Posterior cingulate gyrus (tissue), 11 donors: Measurements from ENCODE around the gene PKMYT1.

Source experiments
- DNase-seq, 10 donors: peaks; one replicate each; pipeline versions ENCODE4 v3.0.0 to v3.0.0-alpha.2; 2020 to 2021; ENCODE audit warnings: mixed read lengths in 3 of 10
- intact Hi-C: fragments of 100-400 bp; cut with DNase I; formaldehyde crosslinking; loops from one replicate; pipeline ENCODE4 v1.15.1; 2023

PKMYT1 gene

DNA sequence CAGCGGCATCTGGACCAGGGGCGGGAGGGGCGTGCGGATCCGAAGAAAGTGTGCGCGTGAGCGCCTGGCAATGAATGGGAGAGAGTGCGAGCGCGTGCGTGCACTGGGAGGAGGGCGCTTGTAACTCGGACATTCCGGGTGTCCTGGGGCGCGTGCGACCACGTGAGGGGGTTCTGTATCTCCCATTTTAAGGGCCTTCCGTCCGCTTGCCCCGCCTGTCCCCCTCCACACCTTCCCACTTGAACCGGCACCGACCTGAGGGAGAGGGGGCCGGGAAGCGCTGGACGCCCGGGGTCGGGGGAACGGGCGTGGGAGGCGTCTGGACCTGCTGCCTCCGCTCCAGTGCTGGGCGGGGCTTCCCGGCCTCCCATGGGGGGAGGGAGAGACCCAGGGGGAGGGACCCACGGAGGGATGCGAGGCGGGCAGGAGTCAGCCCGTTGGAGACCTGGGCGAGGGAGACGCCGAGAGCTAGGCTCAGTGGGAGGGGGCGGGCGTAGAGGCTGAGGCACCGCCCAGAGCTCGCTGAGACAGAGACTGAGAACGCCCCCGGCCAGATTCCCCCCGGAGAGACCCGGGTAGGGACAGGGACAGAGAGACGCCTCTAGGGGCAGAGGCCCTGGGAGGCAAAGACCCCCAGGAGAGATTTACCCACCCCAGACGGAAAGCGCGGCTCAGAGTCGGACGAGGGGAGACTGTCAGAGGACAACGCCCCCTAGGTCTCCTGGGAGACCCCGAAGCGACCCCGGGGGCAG, 16.3 kb downstream of the PKMYT1 start, which contains the start of gene KREMEN2:
Gene KREMEN2 (plus strand): TSS at position 553 of the 752 bp plus-strand sequence. CDS start 246 bp downstream, outside the sequence.
- intact Hi-C loops, result no loop called here
- peak in 2 of 10 donors; percentile 82 to 83 for DNase-seq

DNA sequence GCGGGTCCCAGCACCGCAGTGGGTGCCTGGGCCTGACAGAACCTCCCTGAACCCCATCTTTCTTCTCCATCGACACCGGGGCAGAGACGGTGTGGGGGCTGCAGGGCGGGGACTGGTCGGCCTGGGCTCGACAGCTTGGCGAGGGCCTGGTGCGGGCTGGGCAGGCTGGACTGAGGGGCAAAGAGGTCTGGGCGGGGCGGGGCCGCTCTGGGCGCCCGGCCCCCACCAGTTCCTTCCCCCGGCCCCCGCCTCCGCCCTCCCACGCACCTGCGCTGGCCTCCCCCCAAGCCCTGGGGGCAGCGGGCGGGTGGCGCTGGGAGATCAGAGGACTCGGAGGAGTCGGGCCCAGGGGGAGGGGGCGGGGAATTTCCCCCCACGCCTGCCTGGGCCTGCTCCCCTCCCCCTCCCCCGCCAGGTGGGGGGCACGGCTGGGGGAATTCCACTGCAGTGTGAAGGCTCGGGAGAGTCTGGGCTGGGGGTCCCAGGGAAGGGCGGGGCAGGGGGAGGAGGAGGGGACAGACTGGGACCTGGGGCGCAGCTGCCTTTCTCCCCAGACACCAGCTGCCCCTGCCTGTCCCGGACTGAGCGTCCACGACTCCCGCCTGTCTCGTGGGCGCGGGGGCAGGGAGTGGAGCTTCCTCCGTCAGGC, 17.0 kb downstream of the PKMYT1 start:
- DNase-seq, result no peak
- intact Hi-C loops, result no loop called here

DNA sequence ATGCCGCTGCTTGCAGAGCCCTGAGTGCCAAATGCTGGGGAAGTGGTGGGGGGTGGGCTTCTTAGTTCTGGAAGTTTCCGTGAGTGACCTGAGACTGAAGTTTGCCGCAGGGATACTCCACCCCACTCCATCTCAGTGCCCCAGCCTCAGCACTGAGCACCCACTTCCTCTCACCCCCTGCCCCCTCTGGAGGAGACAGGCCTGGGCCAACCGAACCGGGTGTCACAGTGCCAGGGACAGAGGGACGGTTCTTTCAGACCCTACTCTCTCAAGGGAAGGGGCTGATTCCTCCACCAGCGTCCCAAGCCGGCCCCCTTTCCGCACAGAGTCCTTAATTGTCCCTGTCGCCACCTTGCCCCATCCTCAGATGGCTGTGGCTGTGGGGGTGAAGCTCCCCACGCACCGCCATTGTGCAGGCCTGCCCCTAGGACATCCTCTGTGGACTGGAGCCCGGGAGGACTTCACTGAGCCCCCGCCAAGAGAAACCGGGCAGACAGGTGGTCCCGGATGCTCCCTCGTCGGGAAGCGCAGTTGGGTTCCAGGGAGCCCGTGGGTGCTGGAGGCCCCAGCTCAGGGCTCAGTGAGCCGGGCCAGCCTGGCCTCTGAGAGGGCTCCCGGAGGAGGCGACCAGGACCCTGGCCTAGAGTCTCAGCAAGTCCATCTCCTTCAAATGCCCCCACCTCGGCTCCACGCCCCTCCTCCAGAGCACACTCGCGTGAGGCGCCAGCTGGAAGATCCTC, 17.7 kb downstream of the PKMYT1 start:
- intact Hi-C loops, result no loop called here
- DNase-seq, result peak in 2 of 10 donors; percentile 75 to 79

DNA sequence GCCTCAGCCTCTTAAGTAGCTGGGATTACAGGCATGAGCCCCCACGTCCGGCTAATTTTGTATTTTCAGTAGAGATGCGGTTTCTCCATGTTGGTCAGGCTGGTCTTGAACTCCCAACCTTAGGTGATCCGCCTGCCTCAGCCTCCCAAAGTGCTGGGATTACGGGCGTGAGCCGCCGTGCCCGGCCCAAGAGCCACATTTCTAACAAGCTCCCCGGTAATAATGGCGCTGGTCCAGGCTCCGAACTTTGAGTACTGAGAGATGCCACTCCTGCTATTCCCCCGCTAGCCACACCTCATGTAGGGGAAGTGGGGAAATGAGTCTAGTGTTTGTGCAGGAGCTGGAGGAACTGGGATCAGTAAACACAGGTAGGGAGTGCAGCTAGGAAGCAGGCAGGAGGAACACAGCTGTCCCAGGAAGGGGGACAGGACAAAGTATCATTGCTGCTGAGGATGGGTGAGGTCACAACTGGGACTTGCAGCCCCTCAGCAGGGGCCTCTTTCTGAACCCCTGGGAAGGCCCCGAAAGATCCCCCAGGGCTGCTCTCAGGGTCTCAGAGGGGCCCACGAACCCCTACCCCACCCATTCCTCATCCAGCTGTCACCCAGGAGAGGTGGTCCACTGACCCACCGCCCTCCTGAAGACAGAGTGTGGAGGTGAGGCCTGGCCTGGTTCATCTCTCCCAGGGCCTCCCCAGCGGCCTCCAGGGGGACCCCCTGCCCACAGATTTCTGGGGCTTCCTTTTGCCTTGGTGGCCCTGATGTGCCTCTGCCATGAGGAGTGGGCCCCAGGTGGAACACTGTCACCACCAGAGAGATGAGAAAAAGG, 19.8 kb downstream of the PKMYT1 start:
- peak in 1 of 10 donors; percentile 52 for DNase-seq
- intact Hi-C loops, result no loop called here

DNA sequence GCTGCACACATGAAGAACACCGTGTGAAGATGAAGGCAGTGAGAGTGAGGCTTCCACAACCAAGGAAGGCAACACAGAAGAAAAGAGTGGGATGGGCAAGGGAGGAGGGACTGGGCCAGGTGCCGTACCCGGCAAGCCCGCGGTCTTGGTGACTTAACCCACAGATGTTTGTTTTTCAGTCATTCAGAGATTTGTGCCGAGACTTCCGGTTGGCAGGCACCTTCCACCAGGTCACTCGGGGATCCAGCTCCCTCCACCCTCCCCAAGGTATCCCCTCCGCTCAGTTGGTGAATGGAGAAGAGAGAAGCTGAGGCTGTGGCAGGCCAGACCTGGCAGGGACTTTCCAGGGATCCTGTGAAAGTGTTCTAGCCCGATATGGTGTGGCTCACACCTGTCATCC, 21.0 kb downstream of the PKMYT1 start:
- peak in 1 of 10 donors; percentile 61 for DNase-seq
- intact Hi-C loops, result no loop called here

DNA sequence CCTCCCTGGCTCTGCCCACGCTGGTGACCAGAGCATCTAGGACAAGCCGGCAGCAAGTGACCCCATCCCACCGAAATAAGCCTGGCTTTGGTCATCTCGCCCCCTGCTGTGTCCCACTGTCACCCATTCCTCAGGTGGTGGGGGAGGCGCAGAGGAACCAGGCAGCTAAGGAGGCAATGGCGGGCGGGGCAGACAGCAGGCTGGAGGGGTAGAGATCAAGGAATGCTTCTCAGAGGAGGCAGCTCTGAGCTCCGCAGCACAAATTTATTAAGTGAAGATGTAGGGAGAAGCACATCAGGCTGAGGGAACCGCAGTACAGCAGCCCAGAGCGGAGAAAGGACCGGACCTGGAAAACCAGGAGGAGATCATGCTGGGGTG, 23.7 kb downstream of the PKMYT1 start:
- peak in 1 of 10 donors; percentile 30 for DNase-seq
- intact Hi-C loops, result no loop called here

DNA sequence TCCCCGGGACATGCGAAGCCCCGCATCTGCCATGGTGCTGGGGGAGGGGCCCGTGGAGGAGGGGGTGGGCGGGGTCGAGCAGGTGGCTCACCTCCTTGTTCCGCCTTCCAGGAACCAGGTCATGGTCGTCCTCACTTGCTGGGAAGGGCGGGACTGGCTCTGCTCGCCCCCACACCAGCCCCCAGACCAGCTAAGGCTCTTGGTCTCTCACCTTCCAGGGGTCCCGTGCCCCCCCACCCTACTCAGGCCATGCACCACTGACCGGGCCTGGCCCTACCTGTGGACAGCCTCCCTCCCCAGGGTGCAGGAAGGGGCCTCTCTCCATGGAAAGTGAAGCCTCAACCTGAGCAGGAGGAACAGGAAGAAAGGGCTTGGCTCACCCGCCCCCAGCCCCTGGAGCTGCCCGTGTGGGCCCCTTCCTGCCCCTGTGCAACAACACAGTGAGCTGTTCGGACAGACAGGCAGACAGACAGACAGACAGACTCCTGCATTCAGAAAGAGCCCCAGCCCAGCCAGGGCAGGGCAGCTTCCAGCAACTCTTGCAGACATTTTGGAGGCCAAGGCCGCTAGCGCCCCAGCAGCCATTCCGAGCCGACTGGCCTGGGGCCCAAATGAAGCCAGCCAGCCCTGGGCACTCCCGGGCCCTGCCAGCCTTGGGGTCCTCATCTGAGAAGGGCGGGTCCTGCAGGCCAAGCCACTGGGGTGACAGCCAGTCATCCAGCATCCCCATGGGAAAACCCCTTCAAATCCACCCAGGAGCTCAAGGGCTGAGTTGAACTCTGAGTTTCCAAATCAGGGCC, 24.3 kb downstream of the PKMYT1 start:
- peak in 1 of 10 donors; percentile 65 for DNase-seq
- intact Hi-C loops, result no loop called here

DNA sequence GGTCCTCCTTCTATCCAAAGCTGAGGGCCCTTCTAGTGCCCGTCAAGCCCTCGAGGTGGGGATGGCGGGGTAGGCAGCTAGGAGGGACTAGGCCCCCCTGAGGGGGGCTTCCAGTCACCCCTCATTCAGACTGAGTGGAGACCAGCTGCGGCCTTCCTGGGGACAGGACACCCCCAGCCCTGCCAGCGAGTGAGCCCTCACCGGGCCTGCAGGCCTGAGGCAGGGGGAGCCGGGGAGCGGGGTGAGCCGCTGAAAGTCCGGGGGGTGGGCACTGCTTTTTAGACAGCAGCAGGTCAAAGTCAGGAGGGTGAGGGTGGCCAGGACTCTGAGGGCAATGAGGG, 24.8 kb downstream of the PKMYT1 start:
- intact Hi-C loops, result no loop called here
- DNase-seq, result no peak

DNA sequence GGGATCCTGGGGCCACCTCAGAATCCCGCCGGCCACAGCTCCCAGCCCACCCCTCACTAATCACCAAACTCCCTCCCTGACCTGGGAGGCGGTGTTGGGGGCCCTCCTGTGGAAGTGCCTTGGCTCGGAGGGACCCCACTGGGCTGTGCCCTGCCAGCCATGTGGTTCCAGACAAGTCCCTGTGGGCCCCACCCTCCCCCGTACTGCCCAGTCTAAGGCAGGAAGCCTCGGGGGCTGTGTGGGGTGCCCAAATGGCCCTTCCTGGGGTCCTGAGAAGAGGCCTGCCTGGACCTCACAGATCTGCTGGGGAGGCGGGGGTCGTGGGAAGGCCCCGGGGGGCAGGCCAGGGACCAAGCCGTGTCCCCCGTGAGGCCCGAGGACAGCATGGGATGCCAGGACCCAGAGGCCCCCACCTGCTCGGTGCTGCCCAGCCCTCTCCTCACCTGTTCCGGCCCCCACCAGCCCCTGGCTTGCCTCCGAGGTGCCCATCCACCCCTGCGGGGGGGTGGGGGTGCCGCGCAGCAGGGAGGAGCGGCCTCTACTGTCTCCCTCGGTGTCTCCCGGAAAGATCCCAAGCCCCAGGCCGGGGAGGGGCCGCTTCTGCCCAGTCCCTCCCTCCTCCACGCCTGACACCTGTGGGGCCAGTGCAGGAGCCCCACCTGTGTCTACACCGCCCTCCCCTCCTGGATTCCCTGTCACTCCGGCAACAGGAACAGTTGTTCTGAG, 25.4 kb downstream of the PKMYT1 start:
- DNase-seq, result peak in 1 of 10 donors; percentile 35
- intact Hi-C loops, result no loop called here

DNA sequence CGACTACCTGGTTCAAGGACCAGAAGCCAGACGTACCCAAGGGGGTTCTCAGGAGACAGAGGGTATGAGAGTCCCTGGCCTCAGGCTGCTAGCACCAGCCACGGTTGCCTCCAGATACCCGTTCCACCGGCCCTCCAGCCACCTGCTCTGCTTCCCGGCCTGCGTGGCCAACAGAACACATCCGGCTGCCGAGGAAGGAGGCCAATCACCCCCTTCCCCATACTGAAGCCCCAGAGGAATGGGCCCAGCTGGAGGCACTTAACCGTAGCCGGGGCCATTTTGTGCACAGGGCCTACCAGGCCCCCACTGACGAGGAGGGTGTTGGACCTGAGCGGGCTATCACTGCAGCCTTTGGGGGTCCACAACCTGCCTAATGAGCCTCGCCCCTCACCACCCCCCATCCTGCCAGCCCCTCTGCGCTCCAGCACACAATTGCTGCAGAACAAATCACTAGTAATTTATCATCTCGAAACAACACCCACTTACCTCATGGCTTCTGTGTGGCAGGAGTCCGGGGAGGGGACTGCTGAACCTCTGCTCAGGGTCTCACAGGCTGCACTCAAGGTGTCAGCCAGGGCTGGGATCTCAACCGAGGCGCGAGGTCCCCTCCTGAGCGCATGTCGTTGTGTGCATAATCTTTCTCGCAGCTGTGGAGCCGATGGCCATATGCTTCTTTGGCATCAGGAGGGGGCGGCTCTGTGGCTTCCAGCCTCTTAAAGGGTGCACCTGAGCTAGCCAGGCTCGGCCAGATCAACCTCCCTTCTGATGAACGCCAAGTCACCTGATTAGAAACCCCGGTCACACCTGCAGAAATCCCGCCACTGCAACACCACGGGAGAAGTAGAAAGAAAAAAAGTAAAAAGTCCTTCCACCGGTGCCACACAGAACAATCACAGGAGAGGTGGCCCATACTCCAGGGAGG, 26.3 kb downstream of the PKMYT1 start:
- intact Hi-C loops, result no loop called here
- peak in 1 of 10 donors; percentile 59 for DNase-seq

DNA sequence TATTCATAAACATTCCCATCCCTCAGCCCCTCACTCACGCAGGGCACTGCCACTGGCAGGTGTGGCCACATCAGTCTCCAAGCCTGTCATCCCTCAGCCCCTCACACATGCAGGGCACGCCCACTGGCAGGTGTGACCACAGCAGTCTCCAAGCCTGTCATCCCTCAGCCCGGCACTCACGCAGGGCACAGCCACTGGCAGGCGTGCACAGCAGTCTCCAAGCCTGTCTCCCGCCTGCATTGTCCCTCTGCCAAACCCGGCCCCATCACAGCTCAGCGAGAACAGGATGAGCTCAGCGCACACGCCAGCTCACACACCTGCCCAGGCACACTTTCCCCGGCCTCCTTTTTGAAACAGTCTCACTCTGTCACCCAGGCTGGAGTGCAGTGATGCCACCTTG, 27.6 kb downstream of the PKMYT1 start:
- peak in 3 of 10 donors; percentile 58 to 89 (median 82) for DNase-seq
- intact Hi-C loops, result no loop called here

DNA sequence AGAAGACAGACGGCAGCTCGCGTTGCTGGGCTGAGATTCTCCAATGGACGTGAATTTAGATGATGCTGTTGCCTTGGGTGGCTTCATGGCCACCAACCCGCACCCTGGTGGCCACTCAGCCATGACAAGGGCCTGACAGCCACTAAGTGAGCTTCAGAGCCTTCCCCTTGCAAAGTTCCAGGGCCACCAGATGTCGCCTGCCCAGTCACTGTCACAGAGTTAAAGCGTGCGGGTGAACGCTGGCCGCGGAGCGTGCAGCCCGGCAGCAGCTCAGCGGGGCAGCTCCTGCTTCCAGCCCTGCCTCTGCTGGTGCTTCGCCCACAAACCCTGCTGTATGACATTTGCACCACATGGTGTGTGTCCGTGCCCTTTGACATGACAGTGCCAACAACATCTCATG, 29.5 kb downstream of the PKMYT1 start:
- DNase-seq, result no peak
- intact Hi-C loops, result no loop called here

DNA sequence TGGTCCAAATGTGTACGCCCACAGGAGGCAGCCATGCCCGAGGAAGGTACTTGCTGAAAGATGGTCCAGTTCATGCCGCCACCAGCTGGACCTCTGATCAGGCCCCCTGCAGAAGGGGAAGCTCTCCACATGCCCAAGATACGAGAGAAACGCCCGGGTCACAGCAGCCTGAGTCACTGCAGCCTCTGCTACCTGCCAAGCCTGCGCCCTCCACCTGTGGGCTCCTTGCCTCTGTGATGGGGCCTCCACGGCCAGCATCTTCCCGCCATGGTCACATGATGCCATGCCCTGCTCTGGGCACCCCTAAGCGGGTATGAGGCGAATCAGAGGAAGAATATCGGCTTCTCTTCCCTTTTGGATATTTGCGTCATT, 29.9 kb downstream of the PKMYT1 start:
- peak in 1 of 10 donors; percentile 41 for DNase-seq
- intact Hi-C loops, result no loop called here

DNA sequence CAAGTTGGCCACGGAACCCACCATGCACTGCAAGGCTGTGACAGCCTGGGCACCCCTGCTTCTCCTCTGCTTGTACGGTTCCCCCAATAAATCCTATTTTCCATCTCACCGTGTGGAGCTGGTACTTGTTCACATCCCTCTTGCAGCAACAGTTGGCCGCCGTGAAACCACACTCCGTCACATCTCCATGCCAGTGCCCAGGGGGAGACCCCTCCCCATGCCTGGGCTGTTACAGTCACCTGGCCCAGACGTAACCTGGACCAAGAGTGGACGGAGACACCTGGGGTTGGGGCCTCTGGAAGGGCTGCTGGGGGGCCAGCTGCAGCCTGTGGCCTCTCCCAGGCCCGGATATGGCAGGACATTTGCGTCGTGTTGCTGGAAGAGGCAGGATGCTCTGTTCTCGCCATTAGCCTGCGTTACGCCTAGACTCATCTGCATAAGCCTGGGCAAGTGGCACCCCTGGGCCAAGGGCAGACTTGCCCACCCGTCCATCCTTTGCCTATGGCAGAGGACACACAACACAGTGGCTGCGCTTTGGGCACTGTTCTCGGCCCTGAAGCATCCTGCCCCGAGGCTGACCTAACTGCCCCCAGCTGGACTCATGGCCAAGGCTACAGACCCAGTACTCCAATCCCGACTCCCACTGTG, 30.4 kb downstream of the PKMYT1 start:
- peak in 1 of 10 donors; percentile 61 for DNase-seq
- intact Hi-C loops, result no loop called here

DNA sequence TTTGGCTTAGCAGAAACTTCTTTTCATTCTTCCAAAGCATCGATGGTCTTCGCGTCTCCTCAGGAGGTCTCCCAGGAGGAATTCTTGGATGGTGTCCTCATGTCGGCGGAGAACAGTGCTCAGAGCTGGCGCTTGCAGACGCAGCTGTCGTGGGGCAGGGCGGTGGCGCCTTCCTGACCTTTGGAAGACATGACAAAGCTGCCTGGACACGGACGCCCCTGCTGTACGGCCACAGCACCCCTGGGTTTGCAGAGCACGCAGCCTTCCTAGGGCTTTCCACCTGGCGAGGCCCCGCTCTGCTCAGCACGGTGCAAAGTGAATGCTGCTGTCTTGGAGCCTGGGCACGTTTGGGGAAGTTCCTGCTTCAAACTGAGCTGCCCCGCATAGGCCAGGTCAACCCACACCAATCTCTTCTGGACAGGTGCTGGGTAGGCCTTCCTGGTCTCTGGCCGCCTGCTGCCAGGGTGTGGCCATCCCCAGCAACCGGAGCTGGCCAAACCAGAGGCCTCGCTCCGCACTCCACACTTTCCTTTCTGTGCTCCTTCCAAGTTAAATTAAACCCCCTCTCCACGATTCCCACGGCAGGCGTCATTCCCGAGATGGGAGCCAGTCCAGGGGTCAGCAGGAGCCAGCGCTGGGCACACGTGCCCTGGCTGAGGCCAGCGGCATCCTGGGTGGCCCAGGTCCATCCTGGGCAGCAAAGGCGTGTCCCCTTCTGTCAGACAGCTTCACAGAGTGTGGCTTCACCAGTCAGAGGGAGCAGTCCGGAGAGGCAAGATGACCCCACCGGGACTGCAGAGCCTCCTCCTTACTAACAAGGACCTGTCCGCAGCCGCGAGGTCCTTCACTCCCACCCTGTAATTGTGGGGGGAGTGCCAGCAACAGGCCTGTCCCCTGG, 31.2 kb downstream of the PKMYT1 start:
- peak in 1 of 10 donors; percentile 61 for DNase-seq
- intact Hi-C loops, result no loop called here

DNA sequence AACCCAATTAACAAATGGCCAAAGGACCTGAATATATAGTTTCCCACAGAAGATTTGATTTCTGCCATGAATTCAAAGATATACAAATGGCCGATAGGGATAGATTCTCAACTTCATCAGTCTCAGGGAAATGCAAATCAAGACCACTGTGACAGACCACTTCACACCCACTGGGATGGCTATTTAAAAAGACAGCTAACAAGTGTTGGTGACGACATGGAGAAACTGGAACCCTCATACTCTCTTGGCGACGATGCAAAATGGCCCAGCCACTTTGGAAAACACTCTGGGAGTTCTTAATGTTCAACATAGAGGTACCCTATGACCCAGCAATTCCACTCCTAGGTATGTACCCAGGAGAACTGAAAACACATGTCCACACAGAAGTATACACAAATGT, 33.6 kb downstream of the PKMYT1 start:
- intact Hi-C loops, result no loop called here
- no peak for DNase-seq
